K562 (cell line): ENCODE results near the gene CFAP157. TPM values are rescaled to one million over a fixed set of nuclear protein-coding genes. Genes with fewer than 3 reads are reported as not detected.

ENCODE experiments used
- CBX3 ChIP-seq, 2 experiments: IDR thresholded peaks; 1 replicate in 1 of 2; 2 replicates in 1 of 2; pipeline ENCODE4 v1.6.1; 2012; ENCODE audit warnings: inconsistent platforms in 2 of 2, low read length in 2 of 2, borderline replicate concordance in 1 of 2, control low read depth in 1 of 2
- CBX8 ChIP-seq: fragments of 200-600 bp; sonication (generic); IDR thresholded peaks from 2 replicates; pipeline ENCODE4 v1.6.1; 2012; ENCODE audit warnings: borderline replicate concordance, mixed run types, low read depth, mild to moderate bottlenecking, moderate library complexity, mixed read lengths, low read length, control low read depth, inconsistent platforms; ENCODE audit not compliant: poor library complexity, severe bottlenecking; ENCODE audit errors: extremely low read depth
- CC2D1A ChIP-seq: fragments of 450-650 bp; IDR thresholded peaks from 2 replicates; pipeline ENCODE4 v1.6.1; 2017; ENCODE audit warnings: mild to moderate bottlenecking
- ETV6 ChIP-seq, 3 experiments: fragments of 150-350 bp in 1 of 3; sonication (generic) in 1 of 3; formaldehyde crosslinking in 1 of 3; IDR thresholded peaks; 2 replicates each; pipeline versions ENCODE4 v1.6.1 to v1.8.0; 2014 to 2022; ENCODE audit warnings: borderline replicate concordance in 2 of 3, low read depth in 2 of 3, antibody characterized with exemption in 1 of 3, low read length in 1 of 3, mild to moderate bottlenecking in 1 of 3, missing genetic modification reagents in 1 of 3
- KAT7 ChIP-seq: sonication (generic); formaldehyde crosslinking; IDR thresholded peaks from 2 replicates; pipeline ENCODE4 v1.8.0; 2022; ENCODE audit warnings: missing genetic modification reagents, mild to moderate bottlenecking, borderline replicate concordance
- KDM4B ChIP-seq, 2 experiments: fragments of 450-650 bp in 1 of 2; sonication (generic) in 1 of 2; IDR thresholded peaks; 2 replicates each; pipeline ENCODE4 v1.6.1; 2016 to 2017; ENCODE audit warnings: borderline replicate concordance in 2 of 2, antibody characterized with exemption in 1 of 2, low read depth in 1 of 2, mild to moderate bottlenecking in 1 of 2
- MAFK ChIP-seq: IDR thresholded peaks from 2 replicates; pipeline ENCODE4 v1.6.1; 2011; ENCODE audit warnings: low read length, improper control_type of control experiment
- NCOA1 ChIP-seq: fragments of 450-650 bp; IDR thresholded peaks from 2 replicates; pipeline ENCODE4 v1.6.1; 2016; ENCODE audit warnings: low read depth
- PHF21A ChIP-seq: fragments of 450-650 bp; IDR thresholded peaks from 2 replicates; pipeline ENCODE4 v1.6.1; 2017; ENCODE audit warnings: low read depth, borderline replicate concordance
- POLR2B ChIP-seq: fragments of 450-650 bp; IDR thresholded peaks from 2 replicates; pipeline ENCODE4 v1.6.1; 2018; ENCODE audit warnings: low read depth; ENCODE audit not compliant: partially characterized antibody
- PTTG1 ChIP-seq: fragments of 450-650 bp; IDR thresholded peaks from 2 replicates; pipeline ENCODE4 v1.6.1; 2016; ENCODE audit warnings: low read depth, mild to moderate bottlenecking, missing genetic modification characterization, missing compliant biosample characterization
- RAD21 ChIP-seq, 2 experiments: fragments of 250-450 bp in 1 of 2; fragments of 450-650 bp in 1 of 2; sonication (Bioruptor Pico) in 1 of 2; formaldehyde crosslinking in 1 of 2; IDR thresholded peaks in 1 of 2; conservative IDR thresholded peaks in 1 of 2; 2 replicates each; pipeline versions ENCODE4 v1.4.0 to v1.8.0; 2020 to 2022; ENCODE audit warnings: mild to moderate bottlenecking in 2 of 2, moderate library complexity in 1 of 2
- RAD51 ChIP-seq: fragments of 450-650 bp; IDR thresholded peaks from 2 replicates; pipeline ENCODE4 v1.7.1; 2016; ENCODE audit warnings: low read depth, mild to moderate bottlenecking, borderline replicate concordance
- STAG1 ChIP-seq: sonication (generic); formaldehyde crosslinking; IDR thresholded peaks from 2 replicates; pipeline ENCODE4 v1.5.0; 2020; ENCODE audit warnings: missing genetic modification reagents, borderline replicate concordance
- TOE1 ChIP-seq, 2 experiments: fragments of 450-650 bp in 1 of 2; sonication (generic) in 1 of 2; formaldehyde crosslinking in 1 of 2; IDR thresholded peaks; 2 replicates each; pipeline versions ENCODE4 v1.7.1 to v1.8.0; 2016 to 2022; ENCODE audit warnings: borderline replicate concordance in 2 of 2, mild to moderate bottlenecking in 2 of 2, antibody characterized with exemption in 1 of 2, inconsistent platforms in 1 of 2, low read depth in 1 of 2, missing genetic modification reagents in 1 of 2, moderate library complexity in 1 of 2
- ZNF184 ChIP-seq: sonication (generic); formaldehyde crosslinking; IDR thresholded peaks from 2 replicates; pipeline ENCODE4 v1.5.0; 2020; ENCODE audit warnings: missing genetic modification reagents
- ZNF263 ChIP-seq: sonication (generic); formaldehyde crosslinking; IDR thresholded peaks from 2 replicates; pipeline ENCODE4 v1.8.0; 2022; ENCODE audit warnings: mild to moderate bottlenecking, missing genetic modification reagents, borderline replicate concordance
- ZNF780A ChIP-seq: fragments of 250-450 bp; sonication (Bioruptor Pico); IDR thresholded peaks from 2 replicates; pipeline ENCODE4 v1.5.0; 2021; ENCODE audit warnings: mild to moderate bottlenecking
- ZZZ3 ChIP-seq: fragments of 450-650 bp; IDR thresholded peaks from 2 replicates; pipeline ENCODE4 v1.6.1; 2016; ENCODE audit warnings: antibody characterized with exemption, mild to moderate bottlenecking, moderate library complexity
- polyA plus RNA-seq, 8 experiments: library from polyadenylated mRNA; depleted of rRNA in 4 of 8; stranded (reverse) in 5 of 8; unstranded in 3 of 8; fragments of >200 nt; fragmentation: Nextera tagmentation in 2 of 8; fragmentation: Illumina TruSeq in 1 of 8; extraction: Ambion mirVana in 2 of 8; extraction: Trizol in 1 of 8; gene quantifications; 2 replicates each; pipeline versions ENCODE4 v1.2.1 to v1.2.3, GENCODE V29; 2011 to 2014; ENCODE audit warnings: inconsistent platforms in 1 of 8, missing spikeins in 1 of 8
- total RNA-seq, 7 experiments: library from RNA; depleted of rRNA in 6 of 7; stranded (reverse); fragments of >200 nt in 6 of 7; fragmentation: Illumina TruSeq in 2 of 7; extraction: Trizol in 2 of 7; gene quantifications; 2 replicates each; pipeline versions ENCODE4 v1.2.1 to v1.2.3, GENCODE V29; 2011 to 2021; ENCODE audit warnings: low replicate concordance in 1 of 7
- TF ChIP-seq, protein P1 (sequence below): sonication (generic); formaldehyde crosslinking; IDR thresholded peaks from 2 replicates; pipeline ENCODE4 v1.8.0; 2022; ENCODE audit warnings: mild to moderate bottlenecking, missing genetic modification reagents
- TF ChIP-seq, protein P2 (sequence below): sonication (generic); formaldehyde crosslinking; IDR thresholded peaks from 2 replicates; pipeline ENCODE4 v1.8.0; 2022; ENCODE audit warnings: mild to moderate bottlenecking, missing genetic modification reagents
- TF ChIP-seq, protein P3 (sequence below): fragments of 450-650 bp; IDR thresholded peaks from 2 replicates; pipeline ENCODE4 v1.6.1; 2017; ENCODE audit warnings: antibody characterized with exemption

Gene CFAP157
- total and polyA plus RNA-seq, 9 of the 15 experiments (the other 6 are each of a cell fraction or from before 2014, with no cell fraction given), result 0.03 TPM; not detected in 8

DNA sequence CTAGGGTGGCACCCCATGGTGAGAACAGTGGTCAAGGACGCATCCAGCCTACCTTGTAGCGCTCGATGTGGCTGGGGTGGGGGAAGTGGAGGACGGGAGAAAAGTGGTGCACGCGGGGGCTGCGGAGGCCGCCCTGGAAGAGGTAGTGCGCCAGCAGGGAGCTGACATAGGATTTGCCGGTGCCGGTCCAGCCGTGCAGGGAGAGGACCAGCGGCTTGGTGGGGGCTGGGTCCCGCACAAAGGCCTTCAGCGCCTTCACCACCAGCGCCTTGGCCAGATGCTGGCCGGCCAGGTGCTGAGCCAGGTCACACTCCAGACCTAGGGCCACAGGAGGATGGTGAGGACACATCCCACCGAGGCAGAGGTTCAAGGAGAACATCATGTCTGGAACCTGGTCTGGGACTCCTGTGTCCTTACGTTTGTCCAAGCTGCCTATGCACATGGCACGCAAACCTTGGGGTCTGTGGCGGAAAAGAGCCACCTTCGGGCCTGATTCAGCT is 27.5 kb downstream of the CFAP157 start (continued):
- TF ChIP-seq PHF21A, result no peak
- no peak for TF ChIP-seq ZNF780A (CRISPR knock-in tag)
- TF ChIP-seq RAD21 (CRISPR knock-in tag; conservative IDR thresholded peaks at IDR 0.05 in 1 of 2, IDR thresholded peaks at IDR 0.05 in 1 of 2), result peak in 1 of 2 experiments; percentile 85; a peak in 2 of 4 replicates
- TF ChIP-seq ETV6 (IDR thresholded peaks at IDR 0.05; ENCODE audit: borderline replicate concordance in 1 of 2, low read depth in 2 of 2, low read length in 1 of 2), result no peak
- TF ChIP-seq ETV6 (CRISPR knock-in tag; IDR thresholded peaks at IDR 0.05; ENCODE audit: borderline replicate concordance), result peak; percentile 84; the same call in 1 of the 2 replicates
- TF ChIP-seq RAD51, result no peak
- no peak for TF ChIP-seq PTTG1 (tag)
- TF ChIP-seq, protein P1, sequence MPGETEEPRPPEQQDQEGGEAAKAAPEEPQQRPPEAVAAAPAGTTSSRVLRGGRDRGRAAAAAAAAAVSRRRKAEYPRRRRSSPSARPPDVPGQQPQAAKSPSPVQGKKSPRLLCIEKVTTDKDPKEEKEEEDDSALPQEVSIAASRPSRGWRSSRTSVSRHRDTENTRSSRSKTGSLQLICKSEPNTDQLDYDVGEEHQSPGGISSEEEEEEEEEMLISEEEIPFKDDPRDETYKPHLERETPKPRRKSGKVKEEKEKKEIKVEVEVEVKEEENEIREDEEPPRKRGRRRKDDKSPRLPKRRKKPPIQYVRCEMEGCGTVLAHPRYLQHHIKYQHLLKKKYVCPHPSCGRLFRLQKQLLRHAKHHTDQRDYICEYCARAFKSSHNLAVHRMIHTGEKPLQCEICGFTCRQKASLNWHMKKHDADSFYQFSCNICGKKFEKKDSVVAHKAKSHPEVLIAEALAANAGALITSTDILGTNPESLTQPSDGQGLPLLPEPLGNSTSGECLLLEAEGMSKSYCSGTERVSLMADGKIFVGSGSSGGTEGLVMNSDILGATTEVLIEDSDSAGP, result 0 out of 2 replicates have a peak, but pooled peaks have one; percentile 15
- TF ChIP-seq CC2D1A, result peak; percentile 83
- no peak for TF ChIP-seq CBX8
- peak; percentile 14; the same call in 1 of the 2 replicates for TF ChIP-seq ZNF263 (CRISPR knock-in tag)
- no peak for TF ChIP-seq CBX3 (IDR thresholded peaks at IDR 0.05; ENCODE audit: borderline replicate concordance in 1 of 2, low read length in 2 of 2)
- TF ChIP-seq TOE1 (IDR thresholded peaks at IDR 0.05; ENCODE audit: borderline replicate concordance), result no peak
- TF ChIP-seq TOE1 (CRISPR knock-in tag; IDR thresholded peaks at IDR 0.05; ENCODE audit: borderline replicate concordance, low read depth), result 0 out of 2 replicates have a peak, but pooled peaks have one; percentile 53
- TF ChIP-seq KDM4B (IDR thresholded peaks at IDR 0.05; ENCODE audit: borderline replicate concordance in 2 of 2, low read depth in 1 of 2), result 0 out of 4 replicates have a peak, but pooled peaks of 1 of the 2 experiments have one; percentile 10
- TF ChIP-seq KAT7 (CRISPR knock-in tag), result no peak; the same call in 1 of the 2 replicates
- TF ChIP-seq, protein P2, sequence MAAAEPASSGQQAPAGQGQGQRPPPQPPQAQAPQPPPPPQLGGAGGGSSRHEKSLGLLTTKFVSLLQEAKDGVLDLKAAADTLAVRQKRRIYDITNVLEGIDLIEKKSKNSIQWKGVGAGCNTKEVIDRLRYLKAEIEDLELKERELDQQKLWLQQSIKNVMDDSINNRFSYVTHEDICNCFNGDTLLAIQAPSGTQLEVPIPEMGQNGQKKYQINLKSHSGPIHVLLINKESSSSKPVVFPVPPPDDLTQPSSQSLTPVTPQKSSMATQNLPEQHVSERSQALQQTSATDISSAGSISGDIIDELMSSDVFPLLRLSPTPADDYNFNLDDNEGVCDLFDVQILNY, result 0 out of 2 replicates have a peak, but pooled peaks have one; percentile 57
- TF ChIP-seq, protein P3, sequence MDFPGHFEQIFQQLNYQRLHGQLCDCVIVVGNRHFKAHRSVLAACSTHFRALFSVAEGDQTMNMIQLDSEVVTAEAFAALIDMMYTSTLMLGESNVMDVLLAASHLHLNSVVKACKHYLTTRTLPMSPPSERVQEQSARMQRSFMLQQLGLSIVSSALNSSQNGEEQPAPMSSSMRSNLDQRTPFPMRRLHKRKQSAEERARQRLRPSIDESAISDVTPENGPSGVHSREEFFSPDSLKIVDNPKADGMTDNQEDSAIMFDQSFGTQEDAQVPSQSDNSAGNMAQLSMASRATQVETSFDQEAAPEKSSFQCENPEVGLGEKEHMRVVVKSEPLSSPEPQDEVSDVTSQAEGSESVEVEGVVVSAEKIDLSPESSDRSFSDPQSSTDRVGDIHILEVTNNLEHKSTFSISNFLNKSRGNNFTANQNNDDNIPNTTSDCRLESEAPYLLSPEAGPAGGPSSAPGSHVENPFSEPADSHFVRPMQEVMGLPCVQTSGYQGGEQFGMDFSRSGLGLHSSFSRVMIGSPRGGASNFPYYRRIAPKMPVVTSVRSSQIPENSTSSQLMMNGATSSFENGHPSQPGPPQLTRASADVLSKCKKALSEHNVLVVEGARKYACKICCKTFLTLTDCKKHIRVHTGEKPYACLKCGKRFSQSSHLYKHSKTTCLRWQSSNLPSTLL, result no peak
- no peak for TF ChIP-seq ZNF184 (CRISPR knock-in tag)
- no peak for TF ChIP-seq ZZZ3
- TF ChIP-seq POLR2B, result no peak
- no peak for TF ChIP-seq NCOA1
- peak; percentile 96 for TF ChIP-seq STAG1 (CRISPR knock-in tag)
- 0 out of 2 replicates have a peak, but pooled peaks have one; percentile 6 for TF ChIP-seq MAFK
